Measurements from ENCODE around the gene SUGCT.

GRCh38 chr7:40698921-40699260 lies 564.1 kb downstream of the SUGCT start:
- no peak for TF ChIP-seq POLR2A (IDR thresholded peaks at IDR 0.05; ENCODE audit: low read depth)
- TF ChIP-seq EP300 (IDR thresholded peaks at IDR 0.05), result no peak
- TF ChIP-seq CTCF (IDR thresholded peaks at IDR 0.05), result no peak

Data from esophagus muscularis mucosa (tissue), 4 donors.